Neural cell (in vitro differentiated cells): ENCODE results near the gene ALX4. TPM values are rescaled to one million over a fixed set of nuclear protein-coding genes. Genes with fewer than 3 reads are reported as not detected.

Experiments used
- H2AFZ ChIP-seq: fragments of 200-600, 300-800 bp; sonication (generic), shearing (Covaris generic); 2 replicates; pipeline ENCODE4 v1.6.0; 2014; ENCODE audit warnings: low read depth, mild to moderate bottlenecking, antibody characterized with exemption, low read length, moderate library complexity
- H3F3A ChIP-seq: fragments of 200-600 bp; shearing (Covaris generic); 2 replicates; pipeline ENCODE4 v1.6.1; 2016; ENCODE audit warnings: mild to moderate bottlenecking, moderate library complexity, mixed read lengths, antibody characterized with exemption, low read length; ENCODE audit not compliant: insufficient read depth, poor library complexity, severe bottlenecking
- H3K27ac ChIP-seq: fragments of 200-600, 300-800 bp; sonication (generic), shearing (Covaris generic); 2 replicates; pipeline ENCODE4 v1.5.1; 2014; ENCODE audit warnings: mild to moderate bottlenecking, low read length, moderate library complexity
- H3K27me3 ChIP-seq: fragments of 300-800, 200-600 bp; sonication (generic), shearing (Covaris generic); 2 replicates; pipeline ENCODE4 v1.6.0; 2014; ENCODE audit warnings: mild to moderate bottlenecking, low read depth, low read length, moderate library complexity; ENCODE audit not compliant: insufficient read depth
- H3K36me3 ChIP-seq: fragments of 300-800, 200-600 bp; sonication (generic), shearing (Covaris generic); 2 replicates; pipeline ENCODE4 v1.5.1; 2014; ENCODE audit warnings: mild to moderate bottlenecking, antibody characterized with exemption, low read length, moderate library complexity; ENCODE audit not compliant: insufficient read depth
- H3K4me2 ChIP-seq: fragments of 300-800, 200-600 bp; sonication (generic), shearing (Covaris generic); 2 replicates; pipeline ENCODE4 v1.6.0; 2014; ENCODE audit warnings: mild to moderate bottlenecking, low read length
- H3K4me3 ChIP-seq: fragments of 300-800, 200-600 bp; sonication (generic), shearing (Covaris generic); 2 replicates; pipeline ENCODE4 v1.5.1; 2014; ENCODE audit warnings: mild to moderate bottlenecking, low read length, moderate library complexity
- H3K79me2 ChIP-seq: fragments of 200-600 bp; shearing (Covaris generic); replicated peaks from 2 replicates; pipeline ENCODE4 v1.6.0; 2014; ENCODE audit warnings: mild to moderate bottlenecking, low read length, moderate library complexity; ENCODE audit not compliant: insufficient read depth
- H3K9ac ChIP-seq: fragments of 300-800, 200-600 bp; sonication (generic), shearing (Covaris generic); 2 replicates; pipeline ENCODE4 v1.6.1; 2016; ENCODE audit warnings: mild to moderate bottlenecking, low read length, mixed read lengths
- H3K9me2 ChIP-seq: fragments of 200-600 bp; shearing (Covaris generic); 2 replicates; pipeline ENCODE4 v1.6.1; 2016; ENCODE audit warnings: mild to moderate bottlenecking, low read length, mixed read lengths; ENCODE audit not compliant: insufficient read depth
- H3K9me3 ChIP-seq: fragments of 200-600, 300-800 bp; sonication (generic), shearing (Covaris generic); 2 replicates; pipeline ENCODE4 v1.6.1; 2016; ENCODE audit warnings: mild to moderate bottlenecking, mixed run types, low read length, moderate library complexity, mixed read lengths
- H4K20me1 ChIP-seq: fragments of 200-600 bp; shearing (Covaris generic); 2 replicates; pipeline ENCODE4 v1.6.1; 2016; ENCODE audit warnings: mild to moderate bottlenecking, mixed run types; ENCODE audit not compliant: insufficient read depth
- CTCF ChIP-seq: fragments of 450-650 bp; IDR thresholded peaks from 2 replicates; pipeline ENCODE4 v1.5.1; 2014; ENCODE audit warnings: antibody characterized with exemption, mild to moderate bottlenecking, moderate library complexity; ENCODE audit not compliant: poor library complexity, severe bottlenecking
- EP300 ChIP-seq: fragments of 450-650 bp; conservative IDR thresholded peaks from 2 replicates; pipeline ENCODE4 v1.6.1; 2014; ENCODE audit warnings: antibody characterized with exemption, mild to moderate bottlenecking, moderate library complexity; ENCODE audit not compliant: poor library complexity, severe bottlenecking
- EZH2 ChIP-seq: fragments of 200-600, 300-800 bp; shearing (Covaris generic), sonication (generic); IDR thresholded peaks from 2 replicates; pipeline ENCODE4 v1.6.1; 2014; ENCODE audit warnings: antibody characterized with exemption, low read length, borderline replicate concordance, mild to moderate bottlenecking; ENCODE audit not compliant: insufficient read depth, poor library complexity, severe bottlenecking
- MXI1 ChIP-seq: fragments of 450-650 bp; conservative IDR thresholded peaks from 2 replicates; pipeline ENCODE4 v1.6.1; 2014; ENCODE audit warnings: antibody characterized with exemption, mild to moderate bottlenecking; ENCODE audit not compliant: poor library complexity, severe bottlenecking
- POLR2AphosphoS5 ChIP-seq: IDR thresholded peaks from 2 replicates; pipeline ENCODE4 v1.6.1; 2012
- RAD21 ChIP-seq: fragments of 450-650 bp; conservative IDR thresholded peaks from 2 replicates; pipeline ENCODE4 v1.6.1; 2014; ENCODE audit warnings: antibody characterized with exemption, mild to moderate bottlenecking, moderate library complexity
- REST ChIP-seq: IDR thresholded peaks from 2 replicates; pipeline ENCODE4 v1.6.1; 2012; ENCODE audit warnings: borderline replicate concordance
- SMC3 ChIP-seq: fragments of 450-650 bp; conservative IDR thresholded peaks from 2 replicates; pipeline ENCODE4 v1.6.1; 2014; ENCODE audit warnings: antibody characterized with exemption, mild to moderate bottlenecking, moderate library complexity; ENCODE audit not compliant: poor library complexity
- TAF1 ChIP-seq: IDR thresholded peaks from 2 replicates; pipeline ENCODE4 v1.6.1; 2012; ENCODE audit warnings: low read depth
- polyA plus RNA-seq: library from polyadenylated mRNA; depleted of rRNA; stranded (reverse); fragments of >200 nt; gene quantifications from 2 replicates; pipeline ENCODE4 v1.2.3, GENCODE V29; 2014

ALX4 gene
- polyA plus RNA-seq, 1 donor from 2014 or later = not detected

DNA sequence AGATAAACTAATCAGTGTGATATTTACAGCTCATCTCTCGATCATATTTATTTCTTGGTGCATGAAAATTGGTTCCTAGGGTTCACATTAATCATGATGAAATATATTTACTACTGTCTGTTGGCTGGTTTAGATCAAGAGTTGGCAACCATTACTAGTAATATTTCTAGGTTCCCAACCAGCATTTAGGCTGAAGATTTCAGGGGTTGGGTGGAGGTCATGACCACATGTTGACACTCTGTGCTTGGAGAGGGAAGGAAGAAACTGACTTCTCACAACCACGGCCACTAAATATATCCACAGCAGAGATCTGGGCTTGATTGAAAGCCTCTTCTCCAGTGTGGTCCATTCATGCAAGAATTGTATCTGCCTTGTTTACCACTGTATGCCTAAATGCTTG, 87.9 kb downstream of the ALX4 start:
- Histone ChIP-seq H3K27ac (no peak overlapping the region), H3K27me3 (no peaks in the 10 kb centered on the region), H3K9me2 (no peaks in the 10 kb centered on the region), H3K9me3 (no peaks in the 10 kb centered on the region), H3K9ac (no peak overlapping the region), H3K4me2 (no peak overlapping the region), H2AFZ (no peak overlapping the region), H3K4me3 (no peak overlapping the region), H4K20me1 (no peaks in the 10 kb centered on the region), H3F3A (no peaks in the 10 kb centered on the region), H3K79me2 (no peaks in the 10 kb centered on the region), H3K36me3 (no peaks in the 10 kb centered on the region)
- TF ChIP-seq RAD21 (no peak), SMC3 (no peak), EZH2 (no peak), TAF1 (no peak), REST (no peak), CTCF (no peak), POLR2AphosphoS5 (no peak), MXI1 (no peak), EP300 (no peak)

- H3K9me3 ChIP-seq = no peaks in the 10 kb centered on the region
Measured at GRCh38 chr11:44221456-44221855, 88.5 kb downstream of the ALX4 start.

More at GRCh38 chr11:44221456-44221855, 88.5 kb downstream of the ALX4 start:
- Histone ChIP-seq H3K79me2 (no peaks in the 10 kb centered on the region), H3K9me2 (no peaks in the 10 kb centered on the region), H3K4me2 (no peak overlapping the region), H3K27me3 (no peaks in the 10 kb centered on the region), H3F3A (no peaks in the 10 kb centered on the region), H3K27ac (no peak overlapping the region), H3K4me3 (no peak overlapping the region), H2AFZ (no peak overlapping the region), H3K9ac (no peak overlapping the region), H3K36me3 (no peaks in the 10 kb centered on the region), H4K20me1 (no peaks in the 10 kb centered on the region)
- TF ChIP-seq POLR2AphosphoS5 (no peak), RAD21 (no peak), REST (no peak), EZH2 (no peak)
